Calu3 (cell line): ENCODE measurements around the gene STH. TPM values are rescaled to one million over a fixed set of nuclear protein-coding genes. Genes with fewer than 3 reads are reported as not detected.

Source experiments
- Bru-seq: library from RNA; stranded (reverse); fragments of 400-500 nt; gene quantifications from one replicate; lab custom pipeline; 2021; lab: Mats Ljungman, UMichigan
- BruChase-seq, 2 experiments: library from RNA; stranded (reverse); fragments of 400-500 nt; gene quantifications; one replicate each; lab custom pipeline; 2021; lab: Mats Ljungman, UMichigan
- BruUV-seq: library from RNA; stranded (reverse); fragments of 400-500 nt; replicated peaks from 2 replicates; lab custom pipeline; 2021; lab: Mats Ljungman, UMichigan
- CTCF ChIA-PET: fragments of 300-600 bp; sonication (Branson Sonifier 250); formaldehyde crosslinking; loops from one replicate; lab custom pipeline; 2022; ENCODE audit warnings: antibody characterized with exemption; lab: Charles Lee
- DNase-seq: peaks from one replicate; pipeline ENCODE4 v3.0.0; 2022
- H3K27ac Mint-ChIP-seq: one replicate; pipeline ENCODE4 v1.8.0; 2022; ENCODE audit warnings: mixed read lengths; ENCODE audit not compliant: unreplicated experiment
- H3K27me3 Mint-ChIP-seq: one replicate; pipeline ENCODE4 v1.8.0; 2022; ENCODE audit warnings: mixed read lengths; ENCODE audit not compliant: unreplicated experiment
- H3K36me3 Mint-ChIP-seq: one replicate; pipeline ENCODE4 v1.8.0; 2022; ENCODE audit warnings: mild to moderate bottlenecking, moderate library complexity, mixed read lengths; ENCODE audit not compliant: insufficient read depth, unreplicated experiment
- H3K4me1 Mint-ChIP-seq: one replicate; pipeline ENCODE4 v1.8.0; 2022; ENCODE audit warnings: mild to moderate bottlenecking, low read depth, mixed read lengths; ENCODE audit not compliant: unreplicated experiment
- H3K4me3 Mint-ChIP-seq: one replicate; pipeline ENCODE4 v1.8.0; 2022; ENCODE audit warnings: mild to moderate bottlenecking, low read depth, moderate library complexity, mixed read lengths; ENCODE audit not compliant: unreplicated experiment
- H3K9me3 Mint-ChIP-seq: one replicate; pipeline ENCODE4 v1.8.0; 2022; ENCODE audit warnings: low read depth, mixed read lengths; ENCODE audit not compliant: unreplicated experiment
- intact Hi-C: fragments of 100-400 bp; cut with micrococcal nuclease; formaldehyde crosslinking; loops from one replicate; pipeline ENCODE4 v1.10.0; 2022; ENCODE audit not compliant: unreplicated experiment
- long read RNA-seq: library from polyadenylated mRNA; stranded (forward); transcript quantifications from one replicate; pipeline ENCODE4 v2.0.0, GENCODE V29; 2022
- total RNA-seq: library from RNA; stranded (reverse); gene quantifications from 2 replicates; pipeline ENCODE4 v1.2.3, GENCODE V29; 2022
- TF ChIP-seq, protein P1 (sequence below): fragments of 200-600 bp; IDR thresholded peaks from one replicate; pipeline ENCODE4 v1.8.0; 2022; ENCODE audit warnings: antibody characterized with exemption; ENCODE audit not compliant: unreplicated experiment

STH gene, protein sequence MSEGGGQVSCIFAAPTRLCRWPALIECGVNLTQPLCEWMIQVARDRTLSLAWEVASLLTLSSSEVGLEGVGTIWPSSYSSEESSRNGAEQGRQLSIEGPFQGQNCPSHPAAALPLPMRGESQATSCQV
- total RNA-seq (not detected in 2 replicates), Bru-seq, nascent RNA (percentile 32 among the genes with signal in this experiment), BruChase-seq, experiment 1, labeled RNA remaining after a 6-hour chase (not detected), BruChase-seq, experiment 2, labeled RNA remaining after a 2-hour chase (not detected)
- long read RNA-seq: 0 reads

DNA sequence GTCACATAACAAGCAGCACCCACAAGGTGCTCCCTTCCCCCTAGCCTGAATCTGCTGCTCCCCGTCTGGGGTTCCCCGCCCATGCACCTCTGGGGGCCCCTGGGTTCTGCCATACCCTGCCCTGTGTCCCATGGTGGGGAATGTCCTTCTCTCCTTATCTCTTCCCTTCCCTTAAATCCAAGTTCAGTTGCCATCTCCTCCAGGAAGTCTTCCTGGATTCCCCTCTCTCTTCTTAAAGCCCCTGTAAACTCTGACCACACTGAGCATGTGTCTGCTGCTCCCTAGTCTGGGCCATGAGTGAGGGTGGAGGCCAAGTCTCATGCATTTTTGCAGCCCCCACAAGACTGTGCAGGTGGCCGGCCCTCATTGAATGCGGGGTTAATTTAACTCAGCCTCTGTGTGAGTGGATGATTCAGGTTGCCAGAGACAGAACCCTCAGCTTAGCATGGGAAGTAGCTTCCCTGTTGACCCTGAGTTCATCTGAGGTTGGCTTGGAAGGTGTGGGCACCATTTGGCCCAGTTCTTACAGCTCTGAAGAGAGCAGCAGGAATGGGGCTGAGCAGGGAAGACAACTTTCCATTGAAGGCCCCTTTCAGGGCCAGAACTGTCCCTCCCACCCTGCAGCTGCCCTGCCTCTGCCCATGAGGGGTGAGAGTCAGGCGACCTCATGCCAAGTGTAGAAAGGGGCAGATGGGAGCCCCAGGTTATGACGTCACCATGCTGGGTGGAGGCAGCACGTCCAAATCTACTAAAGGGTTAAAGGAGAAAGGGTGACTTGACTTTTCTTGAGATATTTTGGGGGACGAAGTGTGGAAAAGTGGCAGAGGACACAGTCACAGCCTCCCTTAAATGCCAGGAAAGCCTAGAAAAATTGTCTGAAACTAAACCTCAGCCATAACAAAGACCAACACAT lies at the start of gene STH:
TSS of gene STH (plus strand) at position 264 of the 913 bp plus-strand sequence. CDS start at position 294, 30 bp downstream.
- TF ChIP-seq, protein P1, sequence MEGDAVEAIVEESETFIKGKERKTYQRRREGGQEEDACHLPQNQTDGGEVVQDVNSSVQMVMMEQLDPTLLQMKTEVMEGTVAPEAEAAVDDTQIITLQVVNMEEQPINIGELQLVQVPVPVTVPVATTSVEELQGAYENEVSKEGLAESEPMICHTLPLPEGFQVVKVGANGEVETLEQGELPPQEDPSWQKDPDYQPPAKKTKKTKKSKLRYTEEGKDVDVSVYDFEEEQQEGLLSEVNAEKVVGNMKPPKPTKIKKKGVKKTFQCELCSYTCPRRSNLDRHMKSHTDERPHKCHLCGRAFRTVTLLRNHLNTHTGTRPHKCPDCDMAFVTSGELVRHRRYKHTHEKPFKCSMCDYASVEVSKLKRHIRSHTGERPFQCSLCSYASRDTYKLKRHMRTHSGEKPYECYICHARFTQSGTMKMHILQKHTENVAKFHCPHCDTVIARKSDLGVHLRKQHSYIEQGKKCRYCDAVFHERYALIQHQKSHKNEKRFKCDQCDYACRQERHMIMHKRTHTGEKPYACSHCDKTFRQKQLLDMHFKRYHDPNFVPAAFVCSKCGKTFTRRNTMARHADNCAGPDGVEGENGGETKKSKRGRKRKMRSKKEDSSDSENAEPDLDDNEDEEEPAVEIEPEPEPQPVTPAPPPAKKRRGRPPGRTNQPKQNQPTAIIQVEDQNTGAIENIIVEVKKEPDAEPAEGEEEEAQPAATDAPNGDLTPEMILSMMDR: no peak
- H3K27me3 Mint-ChIP-seq: peaks cover 37% of the 10 kb centered on the region

DNA sequence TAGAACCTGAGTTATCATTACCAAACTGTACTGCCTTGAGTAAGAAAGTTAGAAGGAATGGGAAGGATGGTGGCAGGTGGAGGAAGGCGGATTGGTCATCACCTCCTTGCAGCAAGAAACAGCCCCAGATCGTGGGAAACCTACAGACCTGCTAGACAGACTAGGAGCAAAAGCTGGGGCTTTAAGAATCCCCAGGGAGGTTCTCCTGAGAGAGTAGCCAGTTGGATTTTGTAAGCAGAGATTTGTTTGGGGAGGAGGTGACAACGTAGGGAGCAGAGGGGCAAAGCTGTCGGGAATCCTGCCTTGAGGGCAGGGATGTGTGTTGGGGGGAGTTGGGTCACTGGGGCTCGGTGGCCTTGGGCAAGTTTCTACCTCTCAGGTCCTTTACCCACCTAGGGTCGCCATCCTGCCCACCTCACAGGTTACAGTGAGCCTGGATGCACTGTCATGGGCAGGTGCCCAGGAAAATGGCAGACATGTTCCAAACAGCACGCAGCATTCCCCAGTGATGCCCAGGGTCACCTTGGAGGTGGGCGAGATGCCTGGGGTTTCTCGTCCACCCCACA lies 49.2 kb upstream of the STH start:
- intact Hi-C loops: no loop called here
- H3K27me3 Mint-ChIP-seq: peaks cover 71% of the 10 kb centered on the region
- CTCF ChIA-PET: interaction anchor here (0.6 to 1.6 kb wide), 4 partner anchors 10 to 731 kb away, joined by 3 to 9 read pairs (median 6); partner anchors contain the start of gene MAPT
- H3K36me3 Mint-ChIP-seq: no peaks in the 10 kb centered on the region
- no TSS peak for BruUV-seq
- no peak overlapping the region for H3K4me3 Mint-ChIP-seq
- peaks cover 10% of the 10 kb centered on the region for H3K4me1 Mint-ChIP-seq
- no peaks in the 10 kb centered on the region for H3K9me3 Mint-ChIP-seq
- TF ChIP-seq, protein P1: no peak
- no peak for DNase-seq
- H3K27ac Mint-ChIP-seq: peak overlapping the region; percentile 76

More for the DNA sequence above, at the start of gene STH:
- intact Hi-C loops: no loop called here
- no peaks in the 10 kb centered on the region for H3K9me3 Mint-ChIP-seq
- no peak within 1 kb of the TSS for H3K27ac Mint-ChIP-seq
- CTCF ChIA-PET: interaction anchor here (0.9 kb wide), 1 partner anchor 12 kb away, joined by 3 read pairs; no protein-coding TSS in a partner anchor
- DNase-seq: no peak
- H3K4me3 Mint-ChIP-seq: no peak within 1 kb of the TSS
- no peaks in the 10 kb centered on the region for H3K36me3 Mint-ChIP-seq
- H3K4me1 Mint-ChIP-seq: peaks cover 13% of the 10 kb centered on the region
- BruUV-seq: no TSS peak

DNA sequence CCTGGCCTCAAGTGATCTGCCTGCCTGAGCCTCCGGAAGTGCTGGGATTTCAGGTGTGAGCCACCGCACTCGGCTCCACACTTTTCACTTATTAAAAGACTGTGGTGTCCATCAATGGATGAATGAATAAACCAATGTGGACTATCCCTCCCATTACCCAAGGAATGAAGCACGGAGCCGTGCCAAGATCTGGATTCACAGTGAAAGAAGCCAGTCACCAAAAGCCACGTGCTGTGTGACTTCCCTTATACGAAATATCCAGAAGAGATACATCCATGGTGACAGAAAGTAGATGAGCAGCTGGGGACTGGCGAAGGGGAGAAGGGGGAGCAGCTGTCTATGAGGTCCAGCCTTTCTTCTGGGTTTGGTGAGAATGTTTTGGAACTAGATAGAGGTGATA lies 48.2 kb upstream of the STH start:
- DNase-seq: no peak
- H3K36me3 Mint-ChIP-seq: no peaks in the 10 kb centered on the region
- TF ChIP-seq, protein P1: no peak
- intact Hi-C loops: no loop called here
- H3K4me1 Mint-ChIP-seq: peaks cover 18% of the 10 kb centered on the region
- H3K9me3 Mint-ChIP-seq: no peaks in the 10 kb centered on the region
- no peak overlapping the region for H3K27ac Mint-ChIP-seq
- H3K27me3 Mint-ChIP-seq: peaks cover 71% of the 10 kb centered on the region
- no peak overlapping the region for H3K4me3 Mint-ChIP-seq
- CTCF ChIA-PET: interaction anchor here (0.6 kb wide), 1 partner anchor 21 kb away, joined by 3 read pairs; no protein-coding TSS in a partner anchor
- no TSS peak for BruUV-seq

DNA sequence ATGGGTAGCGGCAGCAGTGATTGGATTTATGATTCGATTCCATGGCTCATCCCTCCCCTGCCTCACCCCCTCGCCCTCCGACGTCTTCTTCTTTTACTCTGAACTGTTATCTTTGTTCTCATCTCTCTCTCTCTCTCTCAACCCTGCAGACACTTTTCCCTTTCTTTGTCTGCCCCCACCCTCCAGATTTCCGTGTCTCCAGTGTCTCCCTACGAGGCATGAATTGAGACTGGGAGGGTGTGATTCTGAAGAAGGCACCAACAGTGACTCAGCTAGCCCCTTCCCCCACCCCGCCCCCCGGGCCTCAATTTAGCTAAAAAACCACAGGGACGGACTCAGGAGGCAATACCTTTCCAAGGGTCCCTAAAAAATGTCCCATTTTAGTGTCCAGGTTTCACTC lies 47.6 kb upstream of the STH start:
- intact Hi-C loops: no loop called here
- no peak overlapping the region for H3K4me3 Mint-ChIP-seq
- CTCF ChIA-PET: no interaction called here
- H3K36me3 Mint-ChIP-seq: no peaks in the 10 kb centered on the region
- BruUV-seq: no TSS peak
- no peak overlapping the region for H3K27ac Mint-ChIP-seq
- no peaks in the 10 kb centered on the region for H3K9me3 Mint-ChIP-seq
- DNase-seq: no peak
- peaks cover 18% of the 10 kb centered on the region for H3K4me1 Mint-ChIP-seq
- TF ChIP-seq, protein P1: no peak
- H3K27me3 Mint-ChIP-seq: peaks cover 71% of the 10 kb centered on the region
